Measurements from ENCODE around the gene SUSD4.
A peak's percentile ranks its signal among the peaks of the same experiment; 100 is the strongest.

Gene SUSD4

DNA sequence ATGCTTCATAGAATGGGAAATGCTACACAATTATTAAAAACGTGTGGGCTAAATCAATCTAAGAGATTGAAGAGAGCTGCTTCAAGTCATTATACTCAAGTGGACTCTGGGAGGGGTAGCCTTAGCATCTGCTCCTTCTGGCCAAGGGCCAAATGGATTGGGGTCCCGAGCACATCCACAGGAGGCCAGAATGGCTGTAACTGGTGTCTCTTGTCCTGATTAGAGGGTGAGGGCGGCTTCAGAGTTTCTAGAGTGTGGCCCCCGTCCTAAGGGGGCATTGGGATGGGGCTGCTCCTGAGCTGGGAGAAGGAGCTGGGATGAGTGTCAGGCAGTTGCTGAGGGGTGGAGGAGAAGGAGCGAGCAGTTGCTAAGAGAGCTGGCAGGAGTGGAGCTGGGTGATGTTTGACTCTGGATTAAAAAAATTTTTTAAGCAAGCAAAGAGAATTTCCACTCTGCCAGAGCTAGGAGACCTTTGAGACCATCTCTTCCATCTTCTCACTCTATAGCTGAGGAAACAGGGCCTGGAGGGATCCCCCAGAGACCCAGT is 149.6 kb downstream of the SUSD4 start:
- DNase-seq, result no peak

DNA sequence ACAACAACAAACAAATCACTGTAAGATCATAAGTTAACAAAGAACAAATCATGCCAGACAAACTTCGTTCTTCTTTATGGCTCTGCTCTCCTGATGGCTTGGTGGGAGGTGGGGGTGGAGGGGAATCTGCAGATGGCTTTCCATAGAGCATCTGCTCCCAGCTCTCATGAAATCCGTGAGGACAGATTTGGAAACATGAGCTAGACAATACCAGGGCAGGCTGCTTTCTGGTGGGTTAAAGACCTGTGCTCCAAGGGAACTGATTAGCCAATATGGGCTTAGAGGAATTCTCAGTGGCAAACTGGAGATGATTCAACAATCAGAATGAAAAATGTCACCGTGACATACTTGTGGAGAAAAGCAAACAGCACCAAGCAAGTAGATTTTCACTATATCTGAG is 151.5 kb downstream of the SUSD4 start:
- peak in 1 of 51 donors; percentile 10 for DNase-seq

DNA sequence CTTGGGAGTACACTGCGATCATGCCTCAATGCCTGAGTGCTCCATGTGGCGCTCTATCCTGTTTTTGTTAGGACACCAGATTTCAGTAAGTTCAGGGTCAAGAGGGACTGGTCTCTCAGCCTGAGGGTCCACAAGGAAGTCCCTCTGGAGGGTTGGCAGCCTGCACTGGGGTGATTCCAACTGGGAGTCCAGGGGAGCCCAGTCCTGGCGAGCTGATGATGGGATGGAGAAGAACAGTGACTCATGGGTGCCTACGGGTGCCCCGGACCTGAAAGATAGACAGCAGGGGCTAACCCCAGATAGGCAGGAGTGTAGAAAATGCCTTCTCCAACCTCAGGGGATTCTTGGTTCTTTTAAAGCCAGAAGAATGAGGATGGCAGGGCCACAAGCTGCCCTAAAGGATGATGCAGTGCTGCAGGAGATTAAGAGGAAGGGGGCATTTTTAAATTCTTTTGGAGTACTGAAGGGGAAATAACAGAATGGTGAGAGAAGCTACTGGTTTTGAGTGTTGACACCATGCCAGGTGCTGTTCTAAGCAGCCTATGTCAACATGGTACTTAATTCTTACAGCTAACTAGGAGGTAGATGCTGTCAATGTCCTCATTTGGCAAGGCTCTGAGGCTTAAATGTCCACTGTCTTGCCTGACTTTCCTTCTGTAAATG is 152.5 kb downstream of the SUSD4 start:
- no peak for DNase-seq

DNA sequence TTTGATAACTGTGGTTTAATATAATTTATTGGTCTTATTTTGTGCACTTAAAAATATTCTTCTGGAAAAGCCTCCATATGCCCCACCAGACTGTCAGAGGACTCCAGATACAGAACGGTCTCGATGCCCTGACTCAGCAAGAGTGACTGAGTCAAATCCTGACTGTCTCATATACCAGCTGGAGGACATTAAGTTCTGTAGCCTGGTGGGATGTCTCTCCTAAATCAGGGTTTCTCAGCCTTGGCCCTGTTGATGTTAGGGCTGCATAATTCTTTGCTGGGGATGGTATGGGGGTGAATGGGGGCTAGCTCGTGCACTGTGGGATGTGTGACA is 153.2 kb downstream of the SUSD4 start:
- no peak for DNase-seq

DNA sequence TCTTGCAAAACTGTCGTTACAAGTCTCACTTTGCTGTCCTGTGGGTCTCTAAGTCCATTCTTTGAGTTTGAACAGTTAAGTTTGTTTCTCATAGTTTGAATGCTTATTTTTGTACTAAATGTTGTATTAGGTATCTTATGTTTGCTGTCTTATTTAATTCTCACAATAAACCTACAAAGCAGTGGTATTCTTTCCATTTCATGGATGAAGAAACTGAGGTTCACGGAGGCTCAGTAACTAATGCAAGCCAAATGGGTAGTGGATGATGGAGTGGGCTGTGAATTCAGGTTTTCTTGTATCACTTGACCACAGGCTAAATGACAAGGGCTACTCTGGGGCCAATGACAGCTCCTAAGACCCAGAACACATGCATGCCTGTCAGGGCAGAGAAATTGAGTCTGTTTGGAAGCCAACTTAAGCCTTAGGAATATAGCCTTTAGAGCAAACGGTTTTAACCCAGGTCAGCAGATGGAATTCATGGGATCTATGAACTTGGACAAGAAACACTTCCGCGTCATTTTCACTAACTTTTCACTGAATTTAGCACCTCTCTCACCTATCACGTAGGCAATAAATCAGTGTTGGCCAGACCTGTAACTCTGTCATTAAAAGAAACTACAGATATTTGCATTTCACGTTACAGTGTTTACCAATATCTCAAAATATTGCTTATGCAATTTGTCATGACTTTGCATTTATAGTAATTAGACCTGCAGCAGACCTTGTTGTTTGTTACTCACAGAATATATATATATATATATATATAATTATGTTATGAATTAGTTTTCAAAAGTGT is 153.8 kb downstream of the SUSD4 start:
- no peak for DNase-seq

DNA sequence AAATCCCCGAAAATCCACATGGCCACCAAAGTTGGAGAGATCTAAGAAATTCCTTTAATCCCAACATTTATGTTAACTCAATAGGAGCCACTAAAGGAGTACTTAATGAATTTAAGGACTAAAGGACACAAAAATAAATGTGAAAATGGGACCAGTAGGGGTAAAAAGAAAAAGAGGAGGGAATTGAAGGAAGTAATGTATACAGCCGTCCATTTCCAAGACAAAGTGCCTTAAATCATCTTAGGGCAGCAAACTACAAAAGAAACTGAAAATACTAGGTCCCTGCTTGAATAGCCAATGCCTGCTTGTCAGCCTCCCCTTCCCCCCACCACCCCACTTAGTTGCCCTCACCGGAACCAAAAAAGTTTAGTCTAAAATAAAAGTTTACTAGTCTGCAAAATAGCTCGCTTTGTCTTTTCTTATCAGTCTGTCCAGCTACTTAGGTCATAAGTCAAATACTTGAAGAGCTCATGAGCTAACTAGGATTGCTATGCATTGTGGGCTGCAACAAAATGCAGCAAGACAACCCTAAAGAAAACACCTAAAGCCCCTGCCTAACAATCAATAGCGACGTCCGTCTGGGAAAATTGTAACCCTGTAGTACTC is 154.6 kb downstream of the SUSD4 start:
- DNase-seq, result no peak

DNA sequence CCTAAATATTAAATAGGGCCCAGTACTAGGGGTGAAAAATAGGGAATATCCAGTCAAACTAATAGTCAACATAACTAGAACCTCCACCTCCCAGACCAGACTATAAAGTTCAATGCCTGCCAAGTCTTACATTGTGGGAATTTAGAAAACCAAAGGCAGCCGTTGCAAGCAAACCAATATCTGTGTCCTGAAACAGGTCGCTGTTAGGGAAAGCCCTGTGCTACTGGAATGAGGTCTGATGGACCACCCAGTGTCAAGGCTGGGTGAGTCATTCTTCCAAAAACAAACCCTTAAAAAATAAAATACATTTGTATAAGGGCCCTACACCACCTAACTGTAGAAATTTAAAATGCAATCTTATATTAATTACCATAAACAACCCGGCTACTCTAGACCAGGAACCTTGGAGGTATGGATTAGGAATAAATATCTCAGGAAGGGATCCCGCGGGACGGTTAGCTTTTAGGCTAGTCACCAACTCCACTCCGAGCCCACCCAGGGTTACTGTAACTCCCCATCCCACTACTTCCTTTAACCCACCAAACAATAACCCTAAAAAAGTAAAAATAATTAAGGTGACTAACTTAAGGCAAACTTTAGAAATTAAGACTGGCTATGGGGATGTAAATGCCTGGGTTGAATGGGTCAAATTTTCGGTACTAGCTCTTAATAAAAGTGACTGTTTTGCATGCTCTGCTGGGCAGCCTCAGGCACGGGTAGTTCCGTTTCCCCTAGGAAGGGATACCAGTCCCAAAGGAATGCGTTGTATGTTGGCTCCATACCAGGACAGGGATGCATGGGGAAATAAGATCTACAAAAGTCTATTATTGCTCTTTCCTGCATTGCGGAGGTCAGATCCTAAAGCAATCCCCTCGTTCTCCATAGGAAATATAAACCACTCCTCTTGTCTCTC is 155.6 kb downstream of the SUSD4 start:
- no peak for DNase-seq

DNA sequence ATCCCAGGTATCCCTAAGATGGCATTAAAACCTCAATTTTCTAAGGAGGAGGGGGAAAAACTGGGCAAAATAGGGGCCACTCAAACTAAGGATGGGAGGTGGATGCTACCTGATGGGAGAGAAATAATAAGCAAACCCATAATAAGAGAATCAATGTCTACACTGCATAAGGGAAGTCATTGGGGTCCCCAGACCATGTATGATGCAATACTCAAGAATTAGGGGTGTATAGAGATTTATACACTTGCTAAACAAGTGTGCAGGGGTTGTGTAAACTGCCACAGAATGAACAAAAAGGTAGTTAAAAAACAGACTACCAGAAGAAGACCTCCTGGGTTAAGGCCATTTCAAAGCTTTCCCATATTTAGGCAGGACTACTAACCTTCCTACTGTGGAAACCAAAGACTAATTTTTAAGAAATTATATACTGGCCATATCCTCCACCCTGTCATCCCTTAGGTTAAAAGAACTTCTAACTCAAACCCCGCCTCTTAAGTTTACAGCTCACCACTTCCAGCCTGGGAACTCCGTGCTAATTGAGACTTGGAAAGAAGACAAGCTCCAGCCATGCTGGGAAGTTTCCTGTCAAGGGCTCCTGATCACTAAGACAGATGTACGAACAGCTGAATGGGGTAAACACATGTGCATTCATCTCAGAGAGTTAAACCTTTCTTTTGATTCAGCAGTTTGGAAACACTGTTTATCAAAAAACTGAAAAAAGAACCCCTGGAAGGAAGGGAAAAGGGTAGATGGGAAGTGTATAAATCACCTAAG is 156.5 kb downstream of the SUSD4 start:
- DNase-seq, result no peak

DNA sequence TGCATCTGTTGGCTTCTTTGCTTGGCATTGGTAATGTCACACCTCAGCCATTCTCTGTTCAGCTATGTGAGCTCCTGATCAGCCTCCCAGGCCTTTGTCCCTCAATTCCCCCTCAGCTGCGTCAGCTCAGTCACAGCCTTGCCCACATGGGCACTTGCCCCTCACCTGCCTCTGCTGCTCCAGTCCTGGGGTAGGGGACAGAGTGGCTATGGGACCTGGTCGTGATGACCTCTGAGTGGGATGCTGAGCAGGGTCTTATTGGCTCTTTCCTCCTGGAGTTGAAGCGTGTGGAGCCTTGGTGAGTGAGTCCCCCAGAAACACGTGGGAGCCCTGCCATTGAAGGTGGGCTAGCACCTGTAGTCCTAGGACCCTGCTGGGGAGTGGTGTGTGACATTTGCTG is 159.6 kb downstream of the SUSD4 start:
- no peak for DNase-seq

DNA sequence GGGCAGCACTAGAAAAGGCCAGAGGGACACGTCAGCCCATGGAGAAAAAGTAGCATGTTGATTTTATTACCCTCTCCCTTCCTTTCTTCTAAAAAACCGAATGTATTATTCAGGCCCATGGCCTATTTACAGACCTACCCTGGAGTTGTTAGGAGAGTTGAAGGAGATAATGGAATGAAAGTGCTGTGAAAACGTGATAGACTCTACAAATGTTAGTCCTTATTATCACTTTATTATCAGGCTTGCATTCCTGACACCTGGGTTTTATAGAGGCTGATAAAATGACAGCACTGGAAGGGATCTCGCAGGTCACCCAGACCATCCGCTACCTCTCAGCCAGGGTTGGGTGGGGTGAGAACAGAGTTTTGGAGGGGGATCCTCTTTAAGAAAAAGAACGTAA is 160.3 kb downstream of the SUSD4 start:
- DNase-seq, result no peak

DNA sequence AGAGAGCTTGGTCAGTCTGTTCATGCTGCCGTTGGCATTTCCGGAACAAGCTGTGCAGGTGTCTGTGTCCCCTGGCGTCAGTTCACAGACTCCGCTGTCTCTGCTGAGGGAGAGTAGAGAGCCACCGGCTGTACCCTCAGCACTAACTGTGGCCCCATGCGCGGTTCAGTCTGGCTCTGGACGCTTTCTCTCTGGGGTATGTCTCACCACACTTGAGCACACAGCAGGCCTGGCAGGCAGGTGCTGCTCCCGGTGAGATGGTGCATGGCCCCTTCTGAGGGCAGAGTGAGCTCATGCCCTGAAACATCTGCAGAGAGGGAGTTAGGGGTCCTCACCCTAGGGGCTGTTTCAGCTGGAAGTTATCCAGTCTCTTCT is 161.0 kb downstream of the SUSD4 start:
- no peak for DNase-seq

DNA sequence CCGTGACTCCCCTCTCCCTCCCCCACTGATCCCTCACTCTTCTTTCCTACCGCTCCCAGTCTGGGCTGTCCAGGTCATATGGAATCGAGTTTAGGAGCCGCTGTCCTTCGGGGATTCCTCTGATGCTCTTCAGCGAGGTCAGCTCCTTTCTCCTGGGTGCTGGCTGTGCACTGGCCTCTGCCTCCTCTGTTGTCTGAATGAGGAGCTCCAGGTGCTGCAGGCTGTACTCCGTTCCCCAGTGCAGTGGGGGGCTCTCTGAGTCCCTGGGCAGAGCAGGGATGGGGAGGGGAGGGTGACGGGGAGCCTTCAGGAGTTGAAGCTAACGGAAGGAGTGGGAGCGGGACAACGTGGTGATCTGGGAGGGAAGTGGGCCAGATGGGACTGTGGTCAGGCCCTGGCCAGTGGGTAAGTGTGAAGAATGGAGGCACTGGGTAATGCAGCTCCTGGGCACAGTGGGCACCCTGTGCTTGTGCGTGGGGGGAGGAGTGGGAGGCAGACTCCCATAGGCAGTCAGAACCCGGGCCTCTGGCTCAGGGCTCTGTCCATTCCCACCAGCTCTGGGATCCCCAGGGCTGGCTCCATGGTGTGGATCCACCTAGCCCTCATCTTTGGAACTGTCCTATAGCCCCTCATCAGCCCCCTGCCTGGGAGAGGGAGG is 161.5 kb downstream of the SUSD4 start:
- no peak for DNase-seq

DNA sequence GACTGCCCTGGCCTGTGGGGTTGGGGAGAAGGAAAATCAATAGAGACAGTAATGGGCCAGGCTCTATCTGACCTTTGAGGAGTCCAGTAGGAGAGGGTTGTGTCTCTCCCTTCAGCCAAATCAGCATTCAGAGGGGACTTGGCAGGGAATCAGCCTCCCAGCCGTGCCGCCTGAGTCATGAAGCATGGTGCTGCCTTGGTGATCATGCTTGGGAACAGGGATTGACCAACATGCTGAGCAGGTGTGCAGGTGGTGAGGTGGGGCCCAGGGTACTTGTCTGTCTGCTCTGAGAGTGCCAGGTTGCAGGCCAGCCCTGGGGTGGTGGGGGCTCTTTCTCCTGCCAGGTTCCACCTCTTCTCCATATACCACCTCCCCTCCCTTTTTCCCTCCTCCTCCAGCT is 162.0 kb downstream of the SUSD4 start:
- DNase-seq, result no peak

DNA sequence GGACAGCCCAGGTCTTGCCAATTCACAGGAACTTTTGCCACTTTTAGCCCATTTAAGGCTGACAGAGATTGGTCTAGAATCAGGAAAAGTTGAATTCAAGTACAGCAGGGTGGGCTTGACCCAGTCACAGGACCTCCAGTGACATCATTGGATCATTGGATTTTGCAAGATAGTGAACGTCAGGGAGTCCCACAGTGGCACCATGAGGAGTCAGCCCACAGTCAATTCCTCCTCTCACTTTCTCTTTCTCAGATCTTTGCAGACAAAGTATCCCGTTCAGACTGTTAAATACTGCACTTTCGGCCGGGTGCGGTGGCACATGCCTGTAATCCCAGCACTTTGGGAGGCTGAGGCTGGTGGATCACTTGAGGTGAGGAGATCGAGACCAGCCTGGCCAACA is 163.1 kb downstream of the SUSD4 start:
- no peak for DNase-seq

DNA sequence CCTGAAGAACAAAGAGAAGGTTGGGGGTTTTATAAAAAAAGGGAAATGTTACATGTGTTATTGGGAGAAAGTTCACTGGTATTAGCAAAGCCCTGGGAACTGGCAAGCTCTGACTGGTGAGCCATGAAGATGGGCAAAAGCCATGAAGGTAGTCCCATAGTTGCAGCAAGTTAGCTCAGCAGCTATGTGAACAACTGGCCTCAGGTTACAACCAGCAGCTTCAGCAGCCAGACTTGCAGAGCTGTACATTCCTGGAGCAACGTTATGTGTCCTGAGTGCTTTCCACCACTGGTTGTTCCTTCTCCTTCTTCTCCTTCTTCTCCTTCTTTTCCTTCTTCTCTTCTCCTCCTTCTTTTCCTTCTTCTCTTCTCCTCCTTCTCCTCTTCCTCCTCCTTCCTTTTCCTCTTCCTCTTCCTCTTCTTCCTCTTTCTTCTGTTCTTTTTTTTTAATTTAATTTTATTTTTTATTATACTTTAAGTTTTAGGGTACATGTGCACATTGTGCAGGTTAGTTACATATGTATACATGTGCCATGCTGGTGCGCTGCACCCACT is 164.8 kb downstream of the SUSD4 start:
- no peak for DNase-seq

DNA sequence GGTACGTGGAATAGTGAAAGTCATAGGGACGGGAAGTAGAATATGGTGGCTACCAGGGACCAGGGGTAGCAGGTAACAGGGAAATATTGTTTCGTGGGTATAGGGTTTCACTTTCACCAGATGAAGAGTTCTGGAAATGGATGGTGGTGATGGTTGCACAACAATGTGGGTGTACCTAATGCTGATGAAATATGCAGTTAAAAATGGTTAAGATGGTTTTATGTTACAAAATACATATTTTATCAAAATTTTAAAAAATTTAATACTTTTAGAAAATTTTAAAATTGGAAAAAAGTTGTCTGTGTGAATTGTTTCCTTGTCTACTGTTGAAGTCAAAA is 165.4 kb downstream of the SUSD4 start:
- DNase-seq, result no peak

DNA sequence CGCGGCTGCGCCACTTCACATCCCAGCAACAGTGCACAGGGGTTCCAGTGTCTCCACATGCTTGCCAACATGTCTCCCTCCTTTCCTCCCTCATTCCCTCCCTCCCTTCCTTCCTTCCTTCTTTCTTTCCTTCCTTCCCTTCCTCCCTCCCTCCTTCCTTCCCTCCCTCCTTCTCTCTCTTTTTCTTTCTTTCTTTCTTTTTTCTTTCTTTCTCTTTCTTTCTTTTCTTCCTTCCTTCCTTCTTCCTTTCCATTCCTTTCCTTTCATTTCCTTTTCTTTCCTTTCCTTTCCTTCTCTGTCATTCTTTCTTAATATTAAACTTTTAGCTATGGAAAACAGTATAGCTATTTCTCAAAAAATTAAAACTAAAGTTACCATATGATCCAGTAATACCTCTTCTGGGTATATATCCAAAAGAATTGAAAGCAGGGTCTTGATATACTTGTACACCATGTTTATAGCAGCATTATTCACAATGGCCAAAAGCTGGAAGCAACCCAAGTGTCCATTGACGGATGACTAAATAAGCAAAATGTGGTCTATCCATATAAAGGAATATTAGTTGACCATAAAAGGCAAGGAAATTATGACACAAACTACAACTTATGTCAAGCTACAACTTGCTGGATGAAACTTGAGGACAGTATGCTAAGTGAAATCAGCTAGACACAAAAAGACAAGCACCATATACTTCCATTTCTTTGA is 165.9 kb downstream of the SUSD4 start:
- no peak for DNase-seq

DNA sequence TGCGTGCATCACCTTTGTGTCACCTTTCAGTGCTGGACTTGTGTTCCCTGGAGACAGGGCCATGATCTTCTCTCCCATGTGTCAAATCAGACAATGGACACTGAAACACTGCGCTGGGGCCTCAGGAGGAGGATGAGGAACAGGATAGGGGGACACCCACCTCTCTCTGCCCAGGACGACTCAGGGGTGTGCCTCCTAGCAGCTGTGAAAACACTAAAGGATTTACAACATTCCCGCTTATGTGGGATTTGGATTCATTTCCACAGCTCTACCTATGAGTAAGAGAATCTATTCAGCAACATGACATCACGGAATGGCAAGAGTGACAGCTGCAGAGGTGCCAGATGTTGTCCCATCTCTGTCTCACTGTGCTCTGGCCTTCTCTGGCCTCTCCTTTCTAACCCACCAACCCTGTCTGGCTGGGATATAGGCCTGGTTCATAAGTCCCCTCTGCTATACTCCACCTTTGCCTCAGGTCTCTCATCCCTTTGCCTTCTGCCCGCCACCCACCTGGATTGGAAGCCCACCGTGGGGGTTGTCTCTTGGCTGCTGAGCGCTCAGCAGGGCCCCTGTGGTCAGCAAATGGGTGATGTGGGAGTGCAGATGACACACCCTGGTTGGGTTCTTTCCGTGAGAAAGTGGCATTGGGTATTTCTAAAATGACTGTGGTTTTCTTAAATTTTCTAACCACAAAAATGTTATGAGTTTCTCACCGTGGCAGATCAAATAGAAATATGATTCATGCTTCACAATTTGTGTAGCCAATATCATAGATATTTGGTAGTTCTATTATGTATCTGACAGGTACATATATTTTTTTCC is 173.9 kb downstream of the SUSD4 start:
- no peak for DNase-seq

DNA sequence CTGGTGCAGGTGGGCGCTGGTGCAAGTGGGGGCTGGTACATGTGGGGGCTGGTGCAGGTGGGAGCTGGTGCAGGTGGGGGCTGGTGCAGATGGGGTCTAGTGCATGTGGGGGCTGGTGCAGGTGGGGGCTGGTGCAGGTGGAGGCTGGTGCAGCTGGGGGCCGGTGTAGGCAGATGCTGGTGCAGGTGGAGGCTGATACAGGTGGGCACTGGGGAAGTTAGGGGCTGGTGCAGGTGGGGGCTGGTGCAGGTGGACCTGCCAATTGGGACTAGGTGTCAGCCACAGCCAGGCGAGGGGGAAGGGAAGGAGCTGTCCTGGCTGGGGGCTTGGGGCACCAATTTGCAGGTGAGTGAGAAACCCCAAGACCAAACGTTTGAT is 174.5 kb downstream of the SUSD4 start:
- no peak for DNase-seq

Data from hypothalamus (tissue), 51 donors.